HG02852 (cell line): ENCODE results near the gene UCK2.

ENCODE experiments used
- ATAC-seq: cut with Tn5 transposase; IDR thresholded peaks from one replicate; pipeline ENCODE4 v1.9.1; 2021; ENCODE audit warnings: mild to moderate bottlenecking, moderate library complexity; ENCODE audit not compliant: unreplicated experiment

UCK2 gene

DNA sequence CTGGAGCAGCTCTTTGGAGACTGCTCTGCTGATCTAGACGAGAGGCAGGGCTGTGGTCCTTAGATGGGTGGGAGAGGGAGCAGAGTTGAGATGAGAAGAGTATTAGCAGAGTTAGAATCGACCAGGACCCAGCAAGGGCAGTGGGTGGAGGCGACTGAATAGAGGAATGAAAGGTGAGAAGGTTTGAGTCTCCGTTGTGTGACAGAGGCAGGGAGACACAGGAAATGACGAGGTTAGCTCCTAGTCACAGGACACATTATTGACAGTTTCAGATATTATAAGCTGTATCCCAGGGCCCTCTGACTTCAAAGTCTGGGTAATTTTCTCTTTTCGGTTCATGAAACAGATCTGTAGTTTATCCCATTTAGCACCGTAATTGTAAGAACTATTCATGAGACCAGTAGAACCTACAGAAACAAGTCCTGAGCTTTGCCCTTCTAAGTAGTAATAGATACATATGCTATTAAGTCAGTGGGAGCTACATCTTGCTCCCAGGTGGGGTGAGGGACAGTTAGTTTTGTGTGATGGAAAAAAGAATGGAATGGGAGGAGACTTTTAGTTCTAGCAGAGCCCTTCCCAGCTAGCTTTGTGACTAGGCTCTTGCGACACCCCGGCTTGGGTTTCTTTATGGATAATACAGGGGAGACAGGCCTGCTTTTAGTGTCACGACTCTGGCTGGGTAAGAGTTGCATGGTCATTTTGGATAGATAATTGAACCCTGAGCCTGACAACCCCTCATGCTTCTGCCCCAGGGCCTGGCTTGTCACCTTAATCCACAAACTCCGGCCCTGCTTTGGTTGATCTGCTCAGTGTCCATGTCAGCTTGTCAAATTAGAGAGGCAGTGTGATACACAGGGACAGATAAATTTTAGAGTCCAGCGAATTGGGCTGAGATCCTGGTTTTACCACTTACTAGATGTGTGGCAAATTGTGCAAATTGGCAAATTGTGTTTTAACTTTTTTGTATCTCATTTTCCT, 70.2 kb downstream of the UCK2 start:
- ATAC-seq = peak; percentile 48

DNA sequence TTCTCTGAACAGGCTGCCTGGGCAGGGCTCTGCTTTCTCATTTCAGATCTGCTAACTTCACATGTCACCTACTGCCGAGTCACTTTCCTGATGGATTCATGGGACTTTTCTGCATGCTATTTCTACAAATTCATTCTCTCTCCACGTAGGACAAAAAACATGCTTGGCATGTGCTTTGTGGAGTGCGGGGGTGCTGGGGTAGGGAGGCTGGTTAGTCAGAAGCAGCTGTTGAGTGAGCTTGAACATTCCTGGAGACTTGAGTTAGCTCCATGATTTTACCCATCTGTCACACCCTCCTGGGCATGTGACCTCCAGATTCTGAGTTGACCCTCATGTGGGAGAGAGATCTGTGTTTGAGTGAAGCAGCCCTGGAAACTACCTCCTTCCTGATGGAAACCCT, 71.4 kb downstream of the UCK2 start:
- no peak for ATAC-seq

DNA sequence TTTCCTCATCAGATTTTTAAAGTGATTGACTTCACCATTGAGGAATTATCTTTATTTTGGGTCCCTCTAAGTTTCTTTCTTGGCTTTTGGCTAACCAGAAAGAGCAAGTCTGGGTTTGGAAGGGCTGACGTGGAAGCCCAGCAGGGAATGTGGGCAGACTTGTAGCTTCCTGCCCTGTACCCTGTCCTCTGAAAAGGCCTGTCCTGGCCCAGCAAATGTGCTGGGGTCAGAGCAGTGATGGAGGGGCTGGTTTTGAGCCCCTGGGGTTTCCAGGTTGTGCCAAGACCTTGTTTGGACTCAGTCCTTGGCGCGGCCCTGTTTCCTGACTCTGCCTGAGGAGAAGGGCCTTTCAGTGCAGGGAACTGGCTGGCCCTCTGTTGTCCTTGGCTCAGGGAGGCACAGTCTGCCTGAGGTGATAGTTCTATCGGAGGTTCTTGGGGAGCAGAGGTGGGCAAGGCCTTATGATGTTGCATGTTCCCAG, 72.1 kb downstream of the UCK2 start:
- ATAC-seq = no peak

DNA sequence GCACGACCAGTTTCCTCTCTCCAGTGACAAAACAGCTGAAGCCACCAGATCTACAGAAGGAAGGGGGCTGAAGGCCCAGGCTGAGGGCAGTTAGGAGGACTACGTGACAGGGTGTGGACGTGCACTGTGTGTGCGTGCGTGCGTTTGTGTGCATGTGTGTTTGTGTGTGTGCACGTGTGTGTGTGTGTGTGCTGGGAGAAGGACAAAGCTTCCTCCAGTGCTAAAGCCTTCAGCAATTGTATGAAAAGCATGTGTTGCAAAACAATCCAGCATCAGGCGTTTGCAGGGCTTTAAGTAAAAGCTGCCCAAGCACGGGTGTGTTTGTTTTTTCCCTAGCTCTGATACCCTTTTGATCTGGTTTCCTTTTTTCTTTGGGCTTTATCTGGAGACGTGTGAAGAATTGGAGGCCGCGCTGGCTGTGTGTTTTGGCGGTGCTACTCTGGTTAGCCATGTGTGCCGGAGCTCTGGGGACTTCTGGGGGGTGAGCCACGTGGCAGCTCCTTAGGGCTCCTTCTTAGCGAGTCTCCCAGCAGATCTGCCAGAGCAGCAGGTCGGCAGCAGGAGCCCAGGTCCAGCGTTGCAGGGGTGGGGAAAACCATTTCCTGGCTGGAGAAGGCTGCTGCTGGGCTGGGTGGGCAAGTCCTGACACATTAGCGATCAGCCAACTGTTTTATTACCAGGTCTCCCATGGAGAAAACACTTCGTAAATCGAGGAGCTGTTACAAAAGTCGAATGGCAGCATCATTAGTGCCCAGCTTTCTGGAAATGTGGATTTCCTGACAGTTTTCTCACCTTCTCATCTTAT, 73.4 kb downstream of the UCK2 start:
- no peak for ATAC-seq

DNA sequence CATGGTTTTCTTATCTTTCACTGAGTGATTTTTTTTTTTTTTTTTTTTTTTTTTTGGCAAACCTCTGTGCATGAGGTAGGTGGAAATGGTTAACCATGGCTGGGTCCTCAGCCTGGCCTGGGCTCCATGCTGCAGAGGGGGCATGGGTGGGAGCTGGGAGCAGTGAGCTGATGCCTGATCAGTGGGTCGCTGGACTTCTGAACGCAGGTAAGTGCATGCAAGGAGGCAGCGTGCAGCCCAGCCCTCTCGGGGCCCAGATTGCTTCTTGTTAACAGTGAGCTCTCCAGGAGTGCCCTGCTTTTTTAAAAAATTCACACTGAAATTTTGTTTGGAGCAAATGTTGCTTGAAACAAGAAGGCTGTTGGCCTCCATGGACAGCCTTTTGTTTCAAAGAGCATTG, 75.2 kb downstream of the UCK2 start:
- no peak for ATAC-seq

DNA sequence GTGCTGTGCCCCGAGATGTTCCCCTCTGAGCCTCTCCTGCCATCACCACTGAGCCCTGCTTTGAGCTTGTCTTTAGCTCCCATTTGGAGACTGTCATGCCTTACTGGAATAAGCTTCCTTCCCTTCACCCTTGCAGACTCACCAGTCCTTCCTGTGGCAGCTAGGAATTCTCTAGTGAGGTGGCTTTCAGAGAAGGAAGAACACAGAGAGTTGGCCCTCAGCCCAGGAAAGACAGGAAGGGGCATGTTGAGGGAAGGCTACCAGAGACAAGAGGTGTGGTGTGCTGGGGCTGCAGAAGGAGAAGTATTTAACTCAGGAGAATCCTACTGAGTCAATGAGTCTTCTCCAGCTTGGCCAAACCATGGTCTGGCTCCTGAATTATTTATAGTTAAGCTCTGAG, 76.3 kb downstream of the UCK2 start:
- ATAC-seq = no peak

DNA sequence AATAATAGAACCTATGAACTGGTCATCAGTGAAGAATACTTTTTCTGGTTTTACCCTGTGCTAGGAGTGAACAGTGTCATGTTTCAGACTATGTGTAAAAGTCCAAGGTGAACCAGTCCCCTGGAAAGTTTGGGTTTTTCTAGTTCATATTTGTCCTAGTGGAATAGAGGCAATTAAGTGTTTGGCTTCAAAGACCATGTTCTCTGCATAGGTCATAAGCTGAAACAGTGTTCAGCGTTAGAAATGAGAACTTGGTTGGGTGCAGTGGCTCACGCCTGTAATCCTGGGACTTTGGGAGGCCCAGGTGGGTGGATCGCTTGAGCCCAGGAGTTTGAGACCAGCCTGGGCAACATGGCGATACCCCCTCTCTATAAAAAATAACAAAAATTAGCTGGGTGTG, 77.5 kb downstream of the UCK2 start:
- no peak for ATAC-seq

DNA sequence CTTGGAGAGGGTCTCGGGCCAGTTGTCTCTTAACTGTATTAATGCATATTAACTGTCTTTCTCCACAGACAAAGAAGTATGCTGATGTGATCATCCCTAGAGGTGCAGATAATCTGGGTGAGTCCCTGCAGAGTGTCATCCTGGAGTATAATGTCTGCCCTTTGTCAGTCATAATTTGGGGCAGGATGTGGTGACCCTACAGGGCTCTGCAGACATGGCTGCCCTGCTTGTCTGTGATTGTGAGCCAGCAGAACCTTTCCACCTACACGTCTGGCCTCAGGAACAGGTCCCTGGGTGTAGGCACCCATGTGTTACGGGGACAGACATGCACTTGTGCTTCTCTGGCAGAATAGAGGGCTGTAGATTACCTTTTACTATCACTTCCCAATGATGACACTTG, 78.4 kb downstream of the UCK2 start:
- ATAC-seq = no peak

DNA sequence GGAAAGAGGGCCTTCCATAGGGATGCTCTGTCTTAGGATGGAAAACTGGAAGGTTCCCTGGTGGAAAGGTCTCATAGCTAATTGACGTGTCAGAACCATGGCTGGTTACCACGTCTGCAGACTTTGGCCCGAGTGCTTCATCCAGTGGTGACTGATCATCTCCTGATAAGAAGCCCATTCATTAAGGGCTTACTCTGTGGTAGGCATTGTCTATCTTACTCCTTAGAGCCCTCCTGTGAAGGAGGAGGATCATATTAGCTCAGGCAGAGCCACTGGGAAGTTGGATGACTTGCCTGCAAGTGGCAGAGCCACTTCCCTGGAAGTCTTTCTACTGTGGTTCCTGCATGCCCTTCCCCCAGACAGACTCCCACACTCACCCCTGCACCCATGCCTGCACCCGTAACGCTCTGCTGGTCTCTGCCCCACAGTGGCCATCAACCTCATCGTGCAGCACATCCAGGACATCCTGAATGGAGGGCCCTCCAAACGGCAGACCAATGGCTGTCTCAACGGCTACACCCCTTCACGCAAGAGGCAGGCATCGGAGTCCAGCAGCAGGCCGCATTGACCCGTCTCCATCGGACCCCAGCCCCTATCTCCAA, 79.9 kb downstream of the UCK2 start:
- no peak for ATAC-seq

DNA sequence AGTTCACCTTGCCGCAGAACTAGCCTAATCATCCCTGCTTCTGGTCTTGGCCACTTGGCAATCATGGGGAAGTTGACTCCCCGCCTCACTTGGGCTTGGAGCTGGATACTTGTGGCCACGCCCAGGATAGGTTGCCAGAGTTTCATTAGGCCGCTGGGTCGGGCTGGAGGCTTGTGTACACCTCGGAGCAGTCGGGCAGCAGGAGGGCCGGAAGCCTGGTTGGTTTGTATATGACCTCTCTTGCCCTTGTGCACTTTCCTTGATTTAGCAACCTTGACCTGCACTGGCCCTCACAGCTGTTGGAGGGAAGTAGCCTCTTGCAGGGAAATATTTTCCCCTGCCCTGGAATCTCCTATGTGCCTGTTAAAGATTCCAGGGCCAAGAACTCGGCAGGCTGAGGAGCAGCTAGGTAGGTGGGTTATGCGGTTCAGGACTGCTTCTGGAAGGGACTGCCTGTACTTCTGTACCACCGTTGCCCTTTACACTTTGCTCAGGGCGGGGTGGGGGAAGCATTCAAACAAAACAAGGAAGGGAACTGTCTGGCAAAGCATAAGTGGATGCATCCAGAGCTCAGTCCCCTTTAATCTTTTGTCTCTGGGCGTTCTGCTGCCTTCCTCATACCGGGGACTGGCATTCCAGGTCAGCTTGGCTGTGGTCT, 83.5 kb downstream of the UCK2 start:
- no peak for ATAC-seq

DNA sequence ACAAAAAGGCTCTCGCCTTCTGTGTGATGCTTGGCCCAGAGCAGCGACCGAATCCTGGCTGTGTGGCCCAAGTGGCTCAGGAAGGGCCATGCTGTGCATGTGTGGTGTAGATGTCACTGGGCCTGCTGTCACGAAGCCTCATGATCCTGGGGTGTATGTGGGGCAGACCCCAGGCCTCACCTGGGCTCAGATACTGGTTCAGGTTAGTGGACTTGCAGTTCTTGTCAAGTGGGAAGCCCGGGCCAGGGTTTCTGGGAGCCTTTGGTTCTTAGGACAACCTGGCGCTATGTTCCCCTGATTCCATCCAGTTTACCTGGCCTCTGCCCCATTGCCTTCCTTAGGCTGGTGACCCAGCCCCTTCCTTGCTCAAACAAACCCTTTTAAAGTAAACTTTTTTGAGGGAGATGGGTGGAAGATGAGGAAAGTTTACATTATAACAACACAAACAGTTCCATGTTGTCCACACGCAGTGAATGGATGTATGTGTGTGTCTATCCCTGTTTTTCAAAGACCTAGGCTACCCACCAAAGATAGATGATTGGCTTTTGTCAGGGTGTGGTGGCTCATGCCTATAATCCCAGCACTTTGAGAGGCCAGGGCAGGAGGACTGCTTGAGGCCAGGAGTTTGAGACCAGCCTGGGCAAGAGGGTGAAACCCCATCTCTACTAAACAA, 84.3 kb downstream of the UCK2 start:
- ATAC-seq = no peak

DNA sequence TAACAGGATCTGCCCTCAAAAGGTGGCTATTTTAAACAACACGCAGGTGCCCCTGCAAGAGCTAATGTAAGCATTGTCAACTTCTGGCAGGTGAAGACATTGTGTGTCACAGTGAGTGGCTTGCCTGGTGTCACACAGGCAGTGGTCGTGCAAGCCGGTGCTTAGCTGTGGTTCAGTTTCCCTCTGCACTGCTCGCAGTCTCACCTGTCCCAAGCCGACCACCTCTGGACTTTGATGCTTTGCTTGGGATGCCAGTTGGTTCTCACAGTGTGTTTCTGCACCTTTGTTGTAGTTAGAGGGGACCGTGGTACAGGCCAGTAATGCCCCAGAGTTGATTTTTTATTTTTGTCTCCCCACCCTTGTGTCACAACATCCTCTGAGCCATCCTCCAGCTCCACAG, 85.2 kb downstream of the UCK2 start:
- no peak for ATAC-seq

DNA sequence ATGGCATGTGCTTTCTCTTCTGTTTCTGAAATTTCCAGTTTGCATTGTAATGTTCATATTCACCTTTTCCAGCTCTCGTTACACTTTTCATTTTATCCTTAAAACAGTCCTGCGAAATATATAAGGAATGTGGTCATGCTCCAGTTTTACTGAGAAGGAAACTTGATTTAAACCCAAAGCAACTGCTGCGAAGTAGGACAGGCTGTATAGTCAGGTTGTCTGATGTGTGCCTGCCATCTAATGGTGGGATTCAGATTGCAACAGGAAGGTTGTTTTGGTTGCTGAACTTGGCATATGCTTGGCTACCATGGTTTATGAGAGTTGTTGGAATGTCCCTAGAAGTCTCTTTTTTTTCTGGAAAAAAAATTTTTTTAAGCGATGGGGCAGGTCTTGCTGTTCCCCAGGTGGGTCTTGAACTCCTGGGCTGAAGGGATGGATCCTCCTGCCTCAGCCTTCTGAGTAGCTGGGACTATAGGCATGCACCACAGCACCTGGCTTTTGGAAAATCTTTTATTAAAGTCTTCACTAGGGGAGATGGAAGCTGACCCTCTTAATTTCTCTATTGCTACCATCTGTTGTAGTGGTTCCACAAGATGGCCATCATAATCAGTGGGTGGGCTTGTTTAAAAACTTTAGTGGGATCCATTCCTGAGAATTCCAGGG, 86.9 kb downstream of the UCK2 start:
- ATAC-seq = peak; percentile 79

DNA sequence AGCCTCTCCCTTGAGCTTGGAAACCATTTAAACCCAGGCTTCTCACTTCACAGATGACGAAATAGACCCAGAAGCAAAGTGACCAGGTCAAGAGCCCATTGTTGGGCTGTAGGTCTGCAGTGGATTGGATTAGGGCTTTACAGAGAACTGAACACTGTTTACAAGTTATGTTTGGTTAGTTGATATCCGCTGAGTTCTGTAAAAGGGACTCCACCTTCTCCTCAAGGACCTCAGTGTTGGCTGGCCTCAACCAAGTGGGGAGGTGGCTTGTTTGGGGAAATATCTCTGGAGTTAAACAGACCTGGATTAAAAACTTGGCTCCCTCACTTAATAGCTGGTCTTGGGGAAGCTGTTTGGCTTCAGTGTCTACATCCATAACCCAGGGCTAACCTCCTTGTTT, 88.1 kb downstream of the UCK2 start:
- ATAC-seq = no peak

DNA sequence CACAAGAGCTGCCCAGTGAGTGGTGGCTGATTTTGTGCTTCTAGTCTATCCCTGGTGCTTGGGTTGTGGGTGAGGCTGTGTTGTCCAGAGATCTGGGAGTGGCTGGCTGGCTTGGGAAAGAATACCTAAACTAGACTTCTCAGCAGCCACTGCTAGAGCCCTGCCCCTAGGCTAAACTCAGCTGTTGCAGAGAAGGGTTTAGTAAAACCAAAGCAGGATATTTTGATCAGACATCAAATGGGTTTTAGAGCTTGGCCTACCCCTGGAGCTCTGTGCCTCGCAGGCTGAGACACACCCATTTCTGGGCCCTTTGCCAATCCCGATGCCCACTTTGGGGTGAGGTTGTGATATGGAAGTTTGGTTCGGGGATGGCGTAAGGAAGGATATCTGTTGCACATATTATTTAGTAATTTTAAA, 88.5 kb downstream of the UCK2 start:
- ATAC-seq = no peak

DNA sequence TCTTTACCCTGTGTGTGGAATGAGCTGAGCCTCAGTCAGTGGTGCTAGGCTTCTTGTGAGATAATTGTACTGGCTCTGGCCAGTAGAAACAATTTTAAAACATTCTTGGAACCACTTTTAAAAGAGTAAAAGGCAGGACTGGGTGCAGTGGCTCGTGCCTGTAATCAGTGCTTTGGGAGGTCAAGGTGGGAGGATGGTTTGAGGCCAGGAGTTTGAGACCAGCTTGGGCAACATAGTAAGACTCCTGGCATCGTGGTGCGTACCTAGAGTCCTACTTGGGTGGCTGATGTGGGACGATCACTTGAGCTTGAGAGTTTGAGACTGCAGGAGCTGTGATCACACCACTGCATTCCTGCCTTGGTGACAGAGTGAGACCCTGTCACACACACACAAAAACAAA, 89.8 kb downstream of the UCK2 start:
- no peak for ATAC-seq

DNA sequence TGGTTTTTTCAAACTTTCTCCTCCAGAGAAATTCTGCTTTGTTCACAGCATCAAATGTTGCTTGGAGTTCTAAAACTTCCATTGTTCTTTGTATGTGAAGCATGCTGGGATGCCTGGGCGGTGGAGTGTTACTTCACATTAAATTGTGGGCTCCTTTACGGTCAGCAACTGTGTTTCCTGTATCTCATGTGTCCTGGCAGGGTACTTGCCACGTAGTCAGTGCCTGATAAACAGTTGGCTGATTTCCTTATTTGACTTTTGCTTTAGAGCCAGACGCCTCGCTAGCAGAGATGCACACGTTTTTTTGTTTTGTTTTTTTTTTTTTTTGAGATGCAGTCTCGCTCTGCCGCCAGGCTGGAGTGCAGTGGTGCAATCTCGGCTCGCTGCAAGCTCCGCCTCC, 96.7 kb downstream of the UCK2 start:
- ATAC-seq = no peak

DNA sequence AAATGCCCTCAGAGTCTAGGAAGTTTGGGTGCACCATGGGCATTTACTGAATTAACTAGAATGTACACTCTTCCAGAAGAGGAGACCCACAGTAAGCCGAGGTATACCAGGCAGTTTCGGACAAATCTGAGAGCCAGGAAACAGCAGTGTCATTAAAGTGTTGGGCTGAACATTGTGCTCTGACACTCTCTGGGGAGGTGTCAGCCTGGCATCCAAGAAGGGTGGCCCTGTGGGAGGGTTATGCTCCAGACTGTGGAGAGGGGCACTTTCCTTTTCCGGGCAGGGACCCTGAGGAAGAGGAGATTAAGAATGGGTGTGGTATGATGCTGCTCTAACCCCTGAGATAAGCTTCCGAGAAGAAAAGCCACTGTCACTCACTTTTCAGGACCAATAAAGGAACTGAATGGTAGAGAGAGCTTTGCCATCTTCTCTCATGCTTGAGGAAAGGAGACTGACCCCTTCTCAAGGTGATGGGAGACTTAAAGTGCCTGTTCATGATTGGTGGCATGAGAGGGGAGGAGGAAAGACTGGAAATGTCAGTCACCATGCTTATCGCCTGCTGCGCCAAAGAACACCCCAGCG, 98.2 kb downstream of the UCK2 start:
- no peak for ATAC-seq

DNA sequence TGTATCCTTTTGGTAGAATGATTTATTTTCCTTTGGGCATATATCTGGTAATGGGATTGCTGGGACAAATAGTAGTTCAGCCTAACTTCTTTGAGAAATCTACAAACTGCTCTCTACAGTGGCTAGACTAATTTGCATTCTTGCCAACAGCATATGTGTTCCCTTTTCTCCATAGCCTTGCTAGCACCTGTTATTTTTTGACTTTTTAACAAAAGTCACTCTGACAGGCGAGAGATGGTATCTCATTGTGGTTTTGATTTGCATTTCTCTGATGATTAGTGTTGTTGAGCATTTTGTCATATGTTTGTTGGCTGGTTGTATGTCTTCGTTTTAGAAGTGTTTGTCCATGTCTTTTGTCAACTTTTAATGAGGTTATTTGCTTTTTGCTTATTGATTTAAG, 99.8 kb downstream of the UCK2 start:
- peak; percentile 78 for ATAC-seq
